CD14-positive monocyte (primary cell): ENCODE results near the gene FCN2. TPM values are rescaled to one million over a fixed set of nuclear protein-coding genes. Genes with fewer than 3 reads are reported as not detected.

Experiments
- DNase-seq, 3 donors: peaks; one replicate each; pipeline ENCODE4 v3.0.0-alpha.2; 2011 to 2022
- H2AFZ ChIP-seq: 2 replicates; pipeline ENCODE4 v1.6.0; 2012; ENCODE audit warnings: mild to moderate bottlenecking, low read depth, low read length, inconsistent platforms; ENCODE audit not compliant: insufficient read depth, poor library complexity, severe bottlenecking
- H3K27ac ChIP-seq, 2 donors: 1 replicate in 1 of 2; 2 replicates in 1 of 2; pipeline ENCODE4 v1.5.1; 2012 to 2013; ENCODE audit warnings: low read length in 2 of 2, control low read depth in 1 of 2, inconsistent platforms in 1 of 2, low read depth in 1 of 2, mild to moderate bottlenecking in 1 of 2
- H3K27me3 ChIP-seq, 2 donors: one replicate each; pipeline versions ENCODE4 v1.6.0 to v1.6.1; 2011 to 2013; ENCODE audit warnings: low read length in 2 of 2; ENCODE audit not compliant: control insufficient read depth in 2 of 2, insufficient read depth in 2 of 2
- H3K36me3 ChIP-seq, 2 donors: replicated peaks in 1 of 2; 1 replicate in 1 of 2; 2 replicates in 1 of 2; pipeline versions ENCODE4 v1.5.1 to v1.6.1; 2012 to 2013; ENCODE audit warnings: low read length in 2 of 2, control low read depth in 1 of 2, inconsistent platforms in 1 of 2, mild to moderate bottlenecking in 1 of 2; ENCODE audit not compliant: insufficient read depth in 2 of 2, control insufficient read depth in 1 of 2
- H3K4me1 ChIP-seq, 2 donors: 1 replicate in 1 of 2; 2 replicates in 1 of 2; pipeline versions ENCODE4 v1.5.1 to v1.6.1; 2012 to 2013; ENCODE audit warnings: low read length in 2 of 2, control low read depth in 1 of 2, inconsistent platforms in 1 of 2, mild to moderate bottlenecking in 1 of 2, moderate library complexity in 1 of 2; ENCODE audit not compliant: insufficient read depth in 2 of 2, control insufficient read depth in 1 of 2
- H3K4me2 ChIP-seq: replicated peaks from 2 replicates; pipeline ENCODE3; 2012; ENCODE audit warnings: low read length, moderate library complexity, mild to moderate bottlenecking; ENCODE audit not compliant: poor library complexity, severe bottlenecking; ENCODE audit errors: extremely low read depth
- H3K4me3 ChIP-seq, 3 experiments: fragments of 200-600 bp in 1 of 3; sonication (generic) in 1 of 3; replicated peaks in 1 of 3; 1 replicate in 2 of 3; 2 replicates in 1 of 3; pipeline ENCODE4 v1.5.1; 2011 to 2013; ENCODE audit warnings: low read length in 3 of 3, mild to moderate bottlenecking in 3 of 3, control low read depth in 2 of 3, low read depth in 2 of 3, inconsistent platforms in 1 of 3, moderate library complexity in 1 of 3
- H3K79me2 ChIP-seq: 2 replicates; pipeline ENCODE4 v1.6.0; 2012; ENCODE audit warnings: mild to moderate bottlenecking, control low read depth, inconsistent platforms, low read length, moderate library complexity; ENCODE audit not compliant: insufficient read depth
- H3K9ac ChIP-seq: 2 replicates; pipeline ENCODE4 v1.6.0; 2017; ENCODE audit warnings: low read length, mild to moderate bottlenecking; ENCODE audit not compliant: insufficient read depth, poor library complexity, severe bottlenecking
- H3K9me3 ChIP-seq, 2 donors: replicated peaks in 1 of 2; 1 replicate in 1 of 2; 2 replicates in 1 of 2; pipeline versions ENCODE4 v1.5.1 to v1.6.1; 2012 to 2013; ENCODE audit warnings: low read length in 2 of 2, control low read depth in 1 of 2; ENCODE audit not compliant: control insufficient read depth in 1 of 2, insufficient read depth in 1 of 2
- H4K20me1 ChIP-seq: 2 replicates; pipeline ENCODE4 v1.6.0; 2012; ENCODE audit warnings: mild to moderate bottlenecking, low read length, control low read depth, moderate library complexity; ENCODE audit not compliant: insufficient read depth
- H3K27ac Mint-ChIP-seq, 7 donors: one replicate each; pipeline ENCODE4 v1.8.0; 2020; ENCODE audit warnings: mild to moderate bottlenecking in 7 of 7, mixed read lengths in 7 of 7, moderate library complexity in 6 of 7, inconsistent platforms in 2 of 7
- H3K27me3 Mint-ChIP-seq, 3 donors: one replicate each; pipeline ENCODE4 v1.8.0; 2021 to 2022; ENCODE audit warnings: low read depth in 3 of 3, mild to moderate bottlenecking in 3 of 3, mixed read lengths in 3 of 3, moderate library complexity in 3 of 3, inconsistent platforms in 1 of 3
- H3K36me3 Mint-ChIP-seq, 2 donors: one replicate each; pipeline ENCODE4 v1.8.0; 2020; ENCODE audit warnings: mixed read lengths in 2 of 2, inconsistent platforms in 1 of 2, mild to moderate bottlenecking in 1 of 2
- H3K4me1 Mint-ChIP-seq: one replicate; pipeline ENCODE4 v1.8.0; 2020; ENCODE audit warnings: mild to moderate bottlenecking, mixed read lengths
- H3K4me3 Mint-ChIP-seq, 2 donors: one replicate each; pipeline ENCODE4 v1.8.0; 2020; ENCODE audit warnings: mild to moderate bottlenecking in 2 of 2, mixed read lengths in 2 of 2, moderate library complexity in 1 of 2
- H3K9me3 Mint-ChIP-seq, 7 donors: one replicate each; pipeline ENCODE4 v1.8.0; 2020 to 2022; ENCODE audit warnings: mixed read lengths in 7 of 7, mild to moderate bottlenecking in 6 of 7, moderate library complexity in 6 of 7, inconsistent platforms in 2 of 7
- CTCF ChIP-seq: fragments of 200-600 bp; IDR thresholded peaks from one replicate; pipeline ENCODE4 v1.8.0; 2022; ENCODE audit warnings: antibody characterized with exemption, mild to moderate bottlenecking
- WGBS: methylation state at CpG from one replicate; pipeline ENCODE4 v1.1.5; 2013; ENCODE audit warnings: missing lambda C conversion rate; ENCODE audit not compliant: insufficient coverage; 5-methylcytosine and 5-hydroxymethylcytosine counted together
- intact Hi-C, 2 donors: fragments of 100-400 bp; cut with micrococcal nuclease; formaldehyde crosslinking; loops; one replicate each; pipeline versions ENCODE4 v1.15.0 to v1.15.1; 2023
- polyA plus RNA-seq, 3 donors: library from polyadenylated mRNA; depleted of rRNA in 1 of 3; unstranded in 2 of 3; stranded (reverse) in 1 of 3; fragments of 300-500 nt in 2 of 3; fragments of >200 nt in 1 of 3; fragmentation: Illumina TruSeq in 2 of 3; gene quantifications; 1 replicate in 2 of 3; 2 replicates in 1 of 3; pipeline ENCODE4 v1.2.3, GENCODE V29; 2012 to 2021

The FCN2 gene
- polyA plus RNA-seq, 3 donors = not detected

GRCh38 chr9:134875371-134875770 lies 5.2 kb upstream of the FCN2 start:
- Mint-ChIP-seq H3K9me3 (peaks cover 8 to 30% (median 18%) of the 10 kb centered on the region in 7 donors), H3K27me3 (peaks cover 12 to 20% (median 12%) of the 10 kb centered on the region in 3 donors), H3K36me3 (no peaks in the 10 kb centered on the region), H3K4me3 (no peak overlapping the region), H3K27ac (peak overlapping the region in 3 of 7 donors; percentile 38 to 82 (median 38)), H3K4me1 (peaks cover 10% of the 10 kb centered on the region)
- Histone ChIP-seq H3K27ac (no peak overlapping the region), H3K9ac (no peak overlapping the region), H3K79me2 (no peaks in the 10 kb centered on the region), H2AFZ (no peak overlapping the region), H3K36me3 (no peaks in the 10 kb centered on the region), H3K4me2 (no peak overlapping the region), H3K27me3 (no peaks in the 10 kb centered on the region), H3K9me3 (peaks cover 7 to 20% of the 10 kb centered on the region in 2 donors), H3K4me3 (peak overlapping the region in 1 of 3 experiments; percentile 8), H4K20me1 (no peaks in the 10 kb centered on the region), H3K4me1 (peaks cover 5 to 13% of the 10 kb centered on the region in 2 donors)
- peak; percentile 7 to 74 (median 15) for DNase-seq
- TF ChIP-seq CTCF = no peak
- intact Hi-C loops = no loop called here
- no CpG with 5 or more reads among the region's 1 CpG for WGBS

- 100% methylated on average over 1 of the region's 4 CpGs for WGBS
- intact Hi-C loops = no loop called here
- H2AFZ ChIP-seq = no peak overlapping the region
- no peaks in the 10 kb centered on the region for H3K36me3 ChIP-seq
- H3K27me3 Mint-ChIP-seq = peaks cover 2 to 20% (median 20%) of the 10 kb centered on the region in 3 donors
- H3K9me3 ChIP-seq = peaks cover 7 to 13% of the 10 kb centered on the region in 2 donors
- no peaks in the 10 kb centered on the region for H3K36me3 Mint-ChIP-seq
- H3K4me3 ChIP-seq = no peak overlapping the region
- no peak for DNase-seq
- H3K79me2 ChIP-seq = no peaks in the 10 kb centered on the region
- H4K20me1 ChIP-seq = no peaks in the 10 kb centered on the region
- H3K27ac ChIP-seq = no peak overlapping the region
- no peak overlapping the region for H3K4me2 ChIP-seq
- H3K4me3 Mint-ChIP-seq = no peak overlapping the region
- peaks cover 4 to 22% (median 12%) of the 10 kb centered on the region in 7 donors for H3K9me3 Mint-ChIP-seq
- H3K4me1 ChIP-seq = peaks cover 5 to 13% of the 10 kb centered on the region in 2 donors
- H3K27ac Mint-ChIP-seq = no peak overlapping the region
- H3K4me1 Mint-ChIP-seq = peaks cover 10% of the 10 kb centered on the region
- H3K9ac ChIP-seq = no peak overlapping the region
- H3K27me3 ChIP-seq = peaks cover 0 to 4% of the 10 kb centered on the region in 2 donors
- no peak for TF ChIP-seq CTCF
Observed at GRCh38 chr9:134877541-134877940, 3.1 kb upstream of the FCN2 start.
